ENCODE measurements around the gene ZNF576. TPM values are rescaled to one million over a fixed set of nuclear protein-coding genes. Genes with fewer than 3 reads are reported as not detected.

The ZNF576 gene
- total and polyA plus RNA-seq, 9 of the 15 experiments (the other 6 are each of a cell fraction or from before 2014, with no cell fraction given), result 6.8 to 18.2 (median 12.2) TPM

- WGBS (ENCODE audit: insufficient coverage, low coverage, missing lambda C conversion rate), result 75% methylated on average over 9 of the region's 10 CpGs
- CTCF ChIA-PET (ENCODE audit: low intra/inter-chr PET ratio), result interaction anchor here (1.9 kb wide), 1 partner anchor 146 kb away, joined by 9 read pairs; no protein-coding TSS in a partner anchor
- in situ Hi-C loops (cut with MboI), result no loop called here
- Histone ChIP-seq H3K36me3 (ENCODE audit: control insufficient read depth, insufficient read depth, low read length) (peaks cover 36% of the 10 kb centered on the region; the same call in 2 of the 3 replicates), H3K9me3 (replicated peaks; ENCODE audit: control insufficient read depth, insufficient read depth, low read depth, low read length) (no peaks in the 10 kb centered on the region), H3K79me2 (ENCODE audit: control insufficient read depth, insufficient read depth, low read length) (peaks cover 41% of the 10 kb centered on the region), H3K4me2 (ENCODE audit: insufficient read depth, low read length) (peak overlapping the region; percentile 75; the same call in 1 of the 2 replicates), H3K27me3 (ENCODE audit: control insufficient read depth in 2 of 2, insufficient read depth in 2 of 2, low read length in 2 of 2) (no peaks in the 10 kb centered on the region), H3K4me1 (replicated peaks in 1 of 2; ENCODE audit: control insufficient read depth in 2 of 2, insufficient read depth in 2 of 2, low read length in 2 of 2) (peaks cover 15 to 47% of the 10 kb centered on the region in 2 experiments; a peak in 4 of 5 replicates), H2AFZ (ENCODE audit: low read depth, low read length) (0 out of 2 replicates have a peak overlapping the region, but pooled peaks have one; percentile 75), H3K9ac (ENCODE audit: insufficient read depth in 1 of 2, low read depth in 2 of 2, low read length in 2 of 2) (peak overlapping the region in 1 of 2 experiments; percentile 45; a peak in 2 of 4 replicates), H3K9me1 (ENCODE audit: control insufficient read depth, insufficient read depth, low read length) (no peaks in the 10 kb centered on the region), H3K4me3 (peak overlapping the region; percentile 76; the same call in 1 of the 2 replicates), H4K20me1 (replicated peaks; ENCODE audit: control insufficient read depth, insufficient read depth, low read length) (no peaks in the 10 kb centered on the region), H3K27ac (ENCODE audit: extremely low read depth, low read depth, low read length) (peak overlapping the region; percentile 81; the same call in 2 of the 3 replicates)
- BruUV-seq (replicated peaks), result no TSS peak
- TF ChIP-seq NFIC (IDR thresholded peaks at IDR 0.05) (peak; percentile 14; the same call in 1 of the 2 replicates), BCOR (IDR thresholded peaks at IDR 0.05) (peak; percentile 53; the same call in 1 of the 2 replicates), ZNF174 (CRISPR knock-in tag; IDR thresholded peaks at IDR 0.05) (no peak)
- no peak for DNase-seq (ENCODE audit: extremely low read depth in 1 of 4, low spot score in 3 of 4)
- no peak for ATAC-seq
- POLR2A ChIA-PET, result interaction anchor here (0.8 to 5.6 kb wide), 7 partner anchors 8 to 1407 kb away, joined by 3 to 60 read pairs (median 4); partner anchors contain the start of genes RELB and SRRM5
- no peak for FAIRE-seq
- intact Hi-C loops (cut with micrococcal nuclease), result no loop called here
These were observed 2.2 kb upstream of the ZNF576 start for GRCh38 chr19:43594081-43594697.
